Stimulated activated CD8-positive, alpha-beta memory T cell treated with anti-CD3 and anti-CD28 coated beads, Interleukin-12 subunit alpha, Interleukin-12 subunit beta, amount 100 ng/mL, for 24 hours (primary cell): ENCODE measurements around the gene NOC2L.

Experiments
- DNase-seq: peaks from one replicate; pipeline ENCODE4 v3.0.0-alpha.2; 2020; ENCODE audit errors: extremely low read depth

Gene NOC2L

DNA sequence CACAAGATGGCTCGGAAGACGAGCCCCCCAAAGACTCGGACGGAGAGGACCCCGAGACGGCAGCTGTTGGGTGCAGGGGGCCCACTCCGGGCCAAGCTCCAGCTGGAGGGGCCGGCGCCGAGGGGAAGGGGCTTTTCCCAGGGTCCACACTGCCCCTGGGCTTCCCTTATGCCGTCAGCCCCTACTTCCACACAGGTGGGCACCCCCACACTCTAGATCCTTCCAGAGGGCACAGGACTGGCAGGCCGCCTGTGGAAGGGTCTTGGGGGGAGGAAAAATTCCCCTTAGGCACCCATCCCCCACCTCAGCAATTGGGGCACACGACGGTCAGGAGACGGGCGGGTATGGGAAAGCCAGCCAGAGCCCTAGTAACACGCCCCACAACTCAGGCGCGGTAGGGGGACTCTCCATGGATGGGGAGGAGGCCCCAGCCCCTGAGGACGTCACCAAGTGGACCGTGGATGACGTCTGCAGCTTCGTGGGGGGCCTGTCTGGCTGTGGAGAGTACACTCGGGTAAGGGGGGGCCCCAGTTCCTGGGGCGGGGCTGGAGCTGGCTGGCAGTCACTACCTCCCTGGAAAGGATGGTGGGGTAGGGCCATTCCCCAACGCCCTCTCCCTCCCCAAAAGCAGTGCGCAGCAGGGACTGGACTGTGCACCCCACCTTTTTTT is 16.1 kb downstream of the NOC2L start:
- DNase-seq, result no peak

DNA sequence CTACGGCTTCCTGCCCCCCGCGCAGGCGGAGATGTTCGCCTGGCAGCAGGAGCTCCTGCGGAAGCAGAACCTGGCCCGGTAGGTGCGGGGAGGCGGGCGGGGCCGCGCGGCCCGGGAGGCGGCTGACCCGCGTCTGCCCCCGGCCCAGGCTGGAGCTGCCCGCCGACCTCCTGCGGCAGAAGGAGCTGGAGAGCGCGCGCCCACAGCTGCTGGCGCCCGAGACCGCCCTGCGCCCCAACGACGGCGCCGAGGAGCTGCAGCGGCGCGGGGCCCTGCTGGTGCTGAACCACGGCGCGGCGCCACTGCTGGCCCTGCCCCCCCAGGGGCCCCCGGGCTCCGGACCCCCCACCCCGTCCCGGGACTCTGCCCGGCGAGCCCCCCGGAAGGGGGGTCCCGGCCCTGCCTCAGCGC is 16.6 kb downstream of the NOC2L start:
- DNase-seq, result no peak

DNA sequence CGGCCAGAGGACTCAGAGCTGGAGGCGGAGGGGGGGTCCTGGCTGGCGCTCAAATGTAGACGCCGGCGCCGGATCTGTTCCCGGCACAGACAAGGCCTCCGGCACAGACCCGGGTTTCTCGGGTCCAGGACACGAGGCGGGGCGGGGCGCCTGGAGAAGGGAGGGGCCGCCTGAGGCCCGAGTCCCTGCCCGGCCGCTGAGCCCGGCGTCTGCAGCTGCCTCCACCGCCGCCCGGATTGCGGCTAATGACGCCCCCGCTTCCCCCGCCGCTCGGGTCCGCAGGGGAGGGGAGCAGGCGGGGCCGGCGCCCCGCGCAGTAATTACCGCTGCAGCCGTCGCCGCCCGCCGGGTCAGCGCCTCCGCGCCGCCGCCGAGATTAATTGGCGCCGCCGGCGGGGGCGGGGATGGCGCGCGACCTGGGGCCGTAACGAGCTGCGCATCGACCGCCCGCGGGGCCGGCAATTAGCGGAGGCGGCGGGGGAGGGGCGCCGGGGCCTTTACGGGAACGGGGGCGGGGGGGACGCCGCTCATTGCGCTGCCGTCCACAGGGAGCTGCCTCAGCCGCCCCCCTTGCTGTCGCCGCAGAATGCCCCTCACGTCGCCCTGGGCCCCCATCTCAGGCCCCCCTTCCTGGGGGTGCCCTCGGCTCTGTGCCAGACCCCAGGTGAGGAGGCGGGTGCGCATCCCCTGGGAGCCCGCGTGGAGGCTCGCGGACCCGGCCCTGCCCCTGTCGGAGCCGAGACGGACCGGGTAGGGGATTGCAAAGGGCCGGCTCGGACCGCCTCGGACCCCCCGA is 17.3 kb downstream of the NOC2L start:
- DNase-seq, result no peak

GRCh38 chr1:941015-941587 is 18.0 kb downstream of the NOC2L start:
- no peak for DNase-seq

GRCh38 chr1:940107-941014 is 18.7 kb downstream of the NOC2L start:
- no peak for DNase-seq

DNA sequence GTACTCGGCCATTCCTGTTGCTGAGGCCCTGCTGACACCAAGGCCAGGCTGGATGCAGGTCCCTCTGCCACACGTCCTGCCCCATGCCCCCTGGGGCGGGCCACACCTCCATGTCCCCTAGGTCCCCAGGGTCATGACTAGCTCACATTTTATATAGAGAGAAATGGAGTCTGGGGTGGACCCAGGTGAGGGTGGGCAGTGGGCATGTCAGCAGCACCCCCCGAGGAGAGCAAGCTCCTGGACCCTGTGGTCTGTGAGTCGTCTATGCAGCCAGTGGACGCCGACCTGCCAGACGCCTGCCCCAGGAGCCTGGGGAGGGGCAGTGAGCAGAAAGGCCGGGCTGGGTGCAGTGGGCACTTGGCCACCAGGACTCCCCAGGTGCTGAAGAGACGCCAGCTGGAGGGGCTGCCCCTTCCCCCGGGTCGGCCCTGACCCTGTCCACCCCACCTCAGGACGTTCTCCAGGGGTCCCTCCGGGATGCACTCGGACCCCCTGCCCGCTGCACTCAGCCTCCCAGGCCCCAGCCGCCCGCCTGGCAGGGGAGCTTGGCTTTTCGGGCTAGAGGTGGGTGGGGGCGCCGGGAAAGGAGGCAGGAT is 19.4 kb downstream of the NOC2L start:
- DNase-seq, result no peak

DNA sequence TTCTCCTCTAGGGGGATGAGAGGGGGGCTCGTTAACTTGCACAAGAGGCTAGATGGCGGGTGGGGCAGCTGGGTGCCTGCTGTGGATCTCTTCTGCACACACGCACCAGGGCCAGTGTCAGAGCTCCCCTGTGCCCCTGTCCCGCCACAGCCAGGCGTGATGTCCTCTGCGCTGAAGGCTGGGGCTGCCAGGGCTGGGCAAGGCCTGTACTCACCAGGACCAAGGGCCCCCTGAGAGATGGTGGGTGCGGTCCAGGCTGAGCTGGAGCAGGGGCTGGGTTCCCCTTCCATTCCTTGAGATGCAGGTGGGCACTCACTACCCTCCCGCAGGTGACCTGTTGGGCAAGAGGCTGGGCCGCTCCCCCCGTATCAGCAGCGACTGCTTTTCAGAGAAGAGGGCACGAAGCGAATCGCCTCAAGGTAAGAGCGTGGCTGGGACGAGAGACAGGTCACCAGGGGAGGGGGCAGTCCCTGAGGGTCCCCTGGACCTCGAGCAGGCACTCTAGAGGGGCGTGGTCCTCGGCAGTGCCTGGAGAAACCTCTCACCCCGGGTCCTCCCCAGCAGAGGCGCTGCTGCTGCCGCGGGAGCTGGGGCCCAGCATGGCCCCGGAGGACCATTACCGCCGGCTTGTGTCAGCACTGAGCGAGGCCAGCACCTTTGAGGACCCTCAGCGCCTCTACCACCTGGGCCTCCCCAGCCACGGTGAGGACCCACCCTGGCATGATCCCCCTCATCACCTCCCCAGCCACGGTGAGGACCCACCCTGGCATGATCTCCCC is 20.2 kb downstream of the NOC2L start:
- DNase-seq, result no peak

DNA sequence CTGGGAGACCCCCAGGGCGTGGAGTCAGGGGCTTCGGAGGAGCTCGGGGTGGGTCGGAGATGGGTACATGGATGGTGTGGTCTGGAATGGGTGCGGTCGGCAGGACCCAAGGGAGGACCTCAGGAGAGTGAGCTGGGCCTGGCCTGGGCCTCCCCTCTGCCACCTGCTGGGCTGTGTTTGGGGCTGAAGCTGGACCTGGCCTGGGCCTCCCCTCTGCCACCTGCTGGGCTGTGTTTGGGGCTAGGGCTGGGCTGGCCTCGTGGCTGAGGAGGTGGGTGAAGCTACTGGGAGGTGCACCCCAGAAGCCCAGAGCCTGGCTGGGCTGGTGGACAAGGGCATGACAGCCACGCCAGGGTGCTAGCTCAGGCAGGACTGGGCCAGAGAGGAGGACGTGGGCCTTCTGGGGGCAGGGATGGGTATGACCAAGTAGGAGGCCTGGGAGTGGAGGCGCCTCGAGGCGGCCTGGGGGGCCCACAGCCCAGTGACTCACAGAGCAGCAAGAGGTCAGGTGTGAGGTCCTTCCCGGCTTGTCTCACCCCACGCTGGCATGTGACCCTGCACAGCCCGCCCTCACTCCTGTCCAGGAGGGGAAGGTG is 20.9 kb downstream of the NOC2L start:
- DNase-seq, result no peak

DNA sequence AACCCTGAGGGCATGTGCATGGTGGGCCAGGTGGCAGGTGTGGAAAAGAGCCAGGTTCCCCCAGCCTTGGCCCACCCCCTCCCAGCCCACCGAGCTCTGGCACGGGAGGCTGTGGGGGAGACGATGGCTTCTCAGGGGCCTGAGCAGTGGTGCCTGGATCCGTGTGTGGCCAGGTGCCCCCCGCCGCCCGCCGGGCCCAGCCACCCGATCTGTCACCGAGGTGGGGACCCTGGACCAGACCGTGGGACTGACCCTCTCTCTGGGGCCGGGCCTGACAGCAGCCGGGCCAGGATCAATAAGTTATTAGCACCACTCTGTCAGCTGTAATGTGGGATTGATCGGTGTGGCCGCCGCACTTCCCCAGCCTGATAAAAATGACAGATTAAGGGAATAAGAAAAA is 21.5 kb downstream of the NOC2L start:
- DNase-seq, result no peak

GRCh38 chr1:936348-937264 is 22.4 kb downstream of the NOC2L start:
- no peak for DNase-seq

- no peak for DNase-seq
Measured at GRCh38 chr1:935751-936231, 23.3 kb downstream of the NOC2L start.

- DNase-seq, result no peak
Measured at GRCh38 chr1:934991-935750, 23.9 kb downstream of the NOC2L start.

DNA sequence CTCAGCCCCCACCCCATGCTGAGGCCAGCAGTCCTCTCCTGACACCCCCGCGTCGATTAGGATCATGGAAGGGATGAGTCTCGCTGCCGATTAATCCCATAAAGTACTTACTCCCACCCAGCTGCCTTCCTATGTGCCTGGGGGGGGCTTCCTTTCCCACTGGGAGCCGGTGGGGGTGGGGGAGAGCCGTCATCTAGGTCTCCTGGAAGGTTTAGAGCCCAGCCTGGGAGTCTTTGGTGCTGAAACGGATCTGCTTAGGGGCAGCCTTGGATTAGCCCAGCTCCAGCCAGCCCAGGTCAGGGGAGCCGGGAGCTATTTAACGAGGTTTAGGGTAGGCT is 25.5 kb downstream of the NOC2L start:
- DNase-seq, result no peak

- no peak for DNase-seq
Measured at GRCh38 chr1:932776-933602, 26.1 kb downstream of the NOC2L start.

- no peak for DNase-seq
Measured at GRCh38 chr1:932173-932510, 26.9 kb downstream of the NOC2L start.

DNA sequence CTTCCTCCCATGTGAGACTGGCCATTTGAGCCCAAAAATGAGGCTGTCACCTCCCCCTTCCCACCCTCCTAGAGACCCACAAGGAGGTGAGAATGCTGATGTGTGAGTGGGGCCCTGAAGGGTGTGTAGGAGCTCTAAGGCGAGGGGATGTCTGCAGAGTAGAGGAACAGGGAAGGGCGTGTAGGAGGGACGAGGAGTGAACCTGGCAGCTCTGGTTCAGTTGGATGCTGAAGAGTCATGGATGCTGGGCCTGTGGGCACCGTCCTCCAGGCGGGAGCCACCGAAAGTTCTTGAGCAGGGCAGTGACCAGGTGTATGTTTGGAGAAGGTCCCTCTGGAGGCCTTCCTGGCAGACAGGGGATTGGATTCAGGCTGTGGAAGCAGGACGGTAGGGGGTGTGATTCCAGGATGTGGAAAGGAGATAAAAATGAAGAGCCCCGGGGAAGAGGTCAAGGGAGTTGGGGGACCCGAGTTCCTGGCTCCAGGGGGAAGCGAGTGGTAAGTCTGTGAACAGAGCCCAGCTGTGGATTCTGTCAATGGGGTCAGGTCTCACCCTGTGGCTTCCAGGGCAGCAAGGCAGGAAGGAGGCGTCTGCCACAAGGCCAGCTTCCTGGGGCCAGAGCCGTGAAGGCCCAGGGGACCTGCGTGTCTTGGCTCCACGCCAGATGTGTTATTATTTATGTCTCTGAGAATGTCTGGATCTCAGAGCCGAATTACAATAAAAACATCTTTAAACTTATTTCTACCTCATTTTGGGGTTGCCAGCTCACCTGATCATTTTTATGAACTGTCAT is 27.5 kb downstream of the NOC2L start:
- no peak for DNase-seq

GRCh38 chr1:930633-931138 is 28.4 kb downstream of the NOC2L start:
- DNase-seq, result no peak
